Measurements from ENCODE around the gene CHAD. TPM values are rescaled to one million over a fixed set of nuclear protein-coding genes. Genes with fewer than 3 reads are reported as not detected.
A peak's percentile ranks its signal among the peaks of the same experiment; 100 is the strongest.

The CHAD gene
- total RNA-seq, 4 donors from 2014 or later: not detected

DNA sequence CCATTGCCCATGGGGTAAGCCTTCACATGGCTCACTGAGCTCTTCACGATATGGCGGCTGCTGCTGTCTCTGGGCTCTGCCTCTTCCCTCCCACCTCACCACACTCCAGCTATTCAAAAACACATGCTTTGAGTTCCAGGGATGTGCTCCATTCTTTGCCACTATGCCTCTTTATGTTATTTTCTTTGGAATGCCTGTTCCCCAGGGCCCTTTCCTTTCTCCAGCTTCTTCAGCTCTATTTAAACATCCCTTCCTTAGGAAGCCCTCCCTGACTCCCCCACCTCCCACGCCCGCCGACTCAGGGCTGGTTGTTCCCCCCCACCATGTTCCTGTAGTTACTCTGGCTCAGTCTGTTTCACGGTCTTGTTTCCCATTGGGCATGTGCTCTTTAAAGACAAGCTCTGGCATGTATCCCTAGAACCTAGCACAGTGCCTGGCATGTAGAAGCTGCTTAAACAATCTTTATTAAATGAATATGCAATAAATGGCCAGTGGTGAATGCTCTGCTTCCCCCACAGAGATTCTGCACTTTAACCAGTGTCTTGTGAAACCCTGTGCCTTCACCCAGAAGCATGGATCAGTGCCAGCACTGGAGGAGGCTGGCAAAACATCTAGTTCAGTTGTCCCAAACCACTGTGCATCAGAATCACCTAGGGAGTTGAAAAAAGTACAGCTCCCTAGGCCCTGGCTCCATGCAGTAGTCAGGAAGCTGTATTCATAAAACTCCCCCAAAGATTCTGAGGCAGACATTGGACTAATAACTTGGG lies 46.4 kb upstream of the CHAD start:
- no peak for TF ChIP-seq EP300 (IDR thresholded peaks at IDR 0.05)
- TF ChIP-seq POLR2AphosphoS5 (IDR thresholded peaks at IDR 0.05): no peak
- no peak for TF ChIP-seq POLR2A (IDR thresholded peaks at IDR 0.05)
- TF ChIP-seq, protein P1, sequence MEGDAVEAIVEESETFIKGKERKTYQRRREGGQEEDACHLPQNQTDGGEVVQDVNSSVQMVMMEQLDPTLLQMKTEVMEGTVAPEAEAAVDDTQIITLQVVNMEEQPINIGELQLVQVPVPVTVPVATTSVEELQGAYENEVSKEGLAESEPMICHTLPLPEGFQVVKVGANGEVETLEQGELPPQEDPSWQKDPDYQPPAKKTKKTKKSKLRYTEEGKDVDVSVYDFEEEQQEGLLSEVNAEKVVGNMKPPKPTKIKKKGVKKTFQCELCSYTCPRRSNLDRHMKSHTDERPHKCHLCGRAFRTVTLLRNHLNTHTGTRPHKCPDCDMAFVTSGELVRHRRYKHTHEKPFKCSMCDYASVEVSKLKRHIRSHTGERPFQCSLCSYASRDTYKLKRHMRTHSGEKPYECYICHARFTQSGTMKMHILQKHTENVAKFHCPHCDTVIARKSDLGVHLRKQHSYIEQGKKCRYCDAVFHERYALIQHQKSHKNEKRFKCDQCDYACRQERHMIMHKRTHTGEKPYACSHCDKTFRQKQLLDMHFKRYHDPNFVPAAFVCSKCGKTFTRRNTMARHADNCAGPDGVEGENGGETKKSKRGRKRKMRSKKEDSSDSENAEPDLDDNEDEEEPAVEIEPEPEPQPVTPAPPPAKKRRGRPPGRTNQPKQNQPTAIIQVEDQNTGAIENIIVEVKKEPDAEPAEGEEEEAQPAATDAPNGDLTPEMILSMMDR (IDR thresholded peaks at IDR 0.05): no peak
- H3K4me3 ChIP-seq: no peak overlapping the region
- no peaks in the 10 kb centered on the region for H3K27me3 ChIP-seq
- H3K4me1 ChIP-seq: peaks cover 0 to 11% (median 0%) of the 10 kb centered on the region in 3 donors
- H3K36me3 ChIP-seq: no peaks in the 10 kb centered on the region
- WGBS, 2 donors (ENCODE audit: low coverage in 1 of 2): 60 to 75% methylated on average over 4 to 5 of the region's 6 CpGs
- ATAC-seq: peak; percentile 66
- H3K9me3 ChIP-seq: no peaks in the 10 kb centered on the region
- peak overlapping the region in 2 of 4 donors; percentile 1 to 47 for H3K27ac ChIP-seq

DNA sequence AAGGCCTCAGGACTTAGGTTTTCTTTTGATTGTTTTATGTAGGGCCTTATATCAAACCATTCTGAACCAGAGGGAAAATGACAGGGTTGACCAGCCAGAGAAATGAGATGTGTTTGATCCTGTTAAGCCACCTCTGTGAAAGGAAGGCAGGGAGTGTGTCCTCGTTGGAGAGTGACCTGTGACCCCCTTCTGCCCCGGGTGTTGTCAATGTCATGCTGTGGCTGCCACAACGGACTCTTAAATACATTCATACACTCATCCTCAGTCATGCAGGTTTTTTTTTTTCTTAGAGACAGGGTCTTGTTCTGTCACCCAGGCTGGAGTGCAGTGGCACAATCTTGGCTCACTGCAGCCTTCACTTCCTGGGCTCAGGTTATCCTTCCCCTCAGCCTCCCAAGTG lies 45.7 kb upstream of the CHAD start:
- H3K4me3 ChIP-seq: no peak overlapping the region
- H3K27me3 ChIP-seq: no peaks in the 10 kb centered on the region
- 59 to 62% methylated on average over 3 of the region's 3 CpGs for WGBS, 2 donors (ENCODE audit: low coverage in 1 of 2)
- H3K9me3 ChIP-seq: no peaks in the 10 kb centered on the region
- H3K36me3 ChIP-seq: no peaks in the 10 kb centered on the region
- H3K27ac ChIP-seq: no peak overlapping the region
- TF ChIP-seq, protein P1 (IDR thresholded peaks at IDR 0.05): no peak
- TF ChIP-seq EP300 (IDR thresholded peaks at IDR 0.05) (no peak), POLR2AphosphoS5 (IDR thresholded peaks at IDR 0.05) (no peak), POLR2A (IDR thresholded peaks at IDR 0.05) (no peak)
- ATAC-seq: no peak
- peaks cover 0 to 11% (median 0%) of the 10 kb centered on the region in 3 donors for H3K4me1 ChIP-seq

DNA sequence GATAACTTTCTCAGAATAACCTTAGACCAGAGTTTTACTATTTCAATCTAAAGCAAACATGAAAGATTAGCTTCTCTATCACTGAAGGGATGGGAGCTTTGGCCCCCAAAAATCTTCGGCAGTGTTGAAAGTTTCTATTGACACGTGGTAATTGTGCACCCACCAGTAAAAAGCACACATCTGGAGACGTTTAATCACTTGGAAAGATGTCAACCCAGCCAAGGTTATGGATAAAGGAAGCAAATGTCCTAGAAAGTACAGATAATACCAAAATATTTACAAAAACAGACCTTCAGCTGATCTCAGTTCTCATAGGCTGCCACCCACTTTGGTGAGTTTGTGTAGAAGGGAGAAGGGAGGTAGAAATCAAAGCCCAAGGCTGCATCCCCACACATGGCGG lies 44.8 kb upstream of the CHAD start:
- H3K4me3 ChIP-seq: no peak overlapping the region
- no peak for ATAC-seq
- 67 to 72% methylated on average over 3 to 4 of the region's 4 CpGs for WGBS, 2 donors (ENCODE audit: low coverage in 1 of 2)

DNA sequence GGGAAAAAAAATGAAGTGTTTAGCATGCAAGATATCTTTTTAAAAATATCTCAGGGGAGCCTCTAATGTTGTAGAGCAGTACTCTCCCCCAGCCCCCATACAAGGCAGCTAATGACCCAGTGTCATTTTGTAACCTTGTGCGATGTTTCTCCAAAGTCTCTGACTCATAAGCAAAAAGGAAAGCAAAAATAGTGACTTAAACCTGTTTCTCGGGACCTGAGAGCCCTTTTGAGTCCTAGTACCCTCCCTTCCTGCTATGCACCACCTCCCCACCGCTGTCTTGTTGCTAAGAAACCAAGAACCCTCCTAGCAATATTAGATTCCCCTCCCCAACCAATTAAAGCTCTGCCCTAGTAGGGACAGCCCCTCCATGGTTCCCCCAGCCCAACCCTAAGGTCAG lies 42.4 kb upstream of the CHAD start:
- no peak overlapping the region for H3K27ac ChIP-seq
- 24 to 34% methylated on average over 3 of the region's 3 CpGs for WGBS, 2 donors (ENCODE audit: low coverage in 1 of 2)

More for the DNA sequence above, 44.8 kb upstream of the CHAD start:
- no peaks in the 10 kb centered on the region for H3K27me3 ChIP-seq
- H3K27ac ChIP-seq: no peak overlapping the region
- H3K9me3 ChIP-seq: no peaks in the 10 kb centered on the region
- no peaks in the 10 kb centered on the region for H3K36me3 ChIP-seq
- peaks cover 0 to 19% (median 0%) of the 10 kb centered on the region in 3 donors for H3K4me1 ChIP-seq
- TF ChIP-seq POLR2AphosphoS5 (IDR thresholded peaks at IDR 0.05) (no peak), POLR2A (IDR thresholded peaks at IDR 0.05) (no peak), EP300 (IDR thresholded peaks at IDR 0.05) (no peak)
- TF ChIP-seq, protein P1 (IDR thresholded peaks at IDR 0.05): no peak

More for the DNA sequence above, 42.4 kb upstream of the CHAD start:
- no peaks in the 10 kb centered on the region for H3K9me3 ChIP-seq
- no peak overlapping the region for H3K4me3 ChIP-seq
- TF ChIP-seq, protein P1 (IDR thresholded peaks at IDR 0.05): no peak
- H3K4me1 ChIP-seq: peaks cover 0 to 29% (median 3%) of the 10 kb centered on the region in 3 donors
- no peak for ATAC-seq
- H3K36me3 ChIP-seq: no peaks in the 10 kb centered on the region
- no peaks in the 10 kb centered on the region for H3K27me3 ChIP-seq

Data from gastroesophageal sphincter (tissue), 4 donors.